NCI-H2196 (cell line): ENCODE measurements around the gene PREX1.

Source experiments
- DNase-seq: peaks from one replicate; lab custom pipeline; 2025; ENCODE audit not compliant: unreplicated experiment; lab: John Stamatoyannopoulos, UW

The PREX1 gene

DNA sequence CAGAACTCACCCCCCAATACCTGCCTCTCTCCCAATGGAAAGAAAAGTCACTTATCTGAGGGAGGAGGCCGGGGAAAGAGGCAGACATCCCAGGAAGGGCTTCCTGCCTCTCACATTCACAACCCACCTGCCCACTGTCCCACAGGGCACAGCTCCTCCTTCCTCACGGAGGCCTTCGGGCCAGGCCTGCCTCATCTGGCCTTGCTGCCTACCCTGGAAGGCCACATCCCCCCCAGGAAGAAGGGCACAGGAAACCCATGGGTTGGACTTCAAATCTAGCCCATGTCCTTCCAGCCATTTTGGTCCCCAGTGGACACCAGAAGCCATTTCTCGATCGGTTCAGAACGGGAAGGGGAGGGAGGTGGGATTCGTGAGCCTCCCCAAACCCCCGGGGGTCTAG lies 162.0 kb downstream of the PREX1 start:
- DNase-seq: no peak

DNA sequence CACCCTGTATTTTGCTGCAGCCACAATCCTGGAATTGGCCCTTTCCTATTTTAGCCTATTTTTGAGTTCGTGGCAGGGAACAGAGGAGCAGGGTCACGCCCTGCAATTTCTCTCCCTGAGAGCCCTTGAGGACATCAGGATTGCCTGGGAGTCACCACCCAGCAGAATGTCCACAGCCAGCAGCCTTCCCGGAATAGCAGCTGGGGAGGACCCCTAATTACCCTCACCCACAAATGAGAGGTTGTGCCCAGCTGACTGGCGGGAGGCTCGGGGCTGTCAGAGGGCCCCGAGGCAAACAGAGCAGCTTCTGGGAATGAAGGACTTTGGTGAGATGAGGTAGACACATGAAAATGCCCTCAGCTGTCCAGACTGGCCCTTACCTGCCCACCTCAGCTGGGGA lies 165.1 kb downstream of the PREX1 start:
- no peak for DNase-seq

DNA sequence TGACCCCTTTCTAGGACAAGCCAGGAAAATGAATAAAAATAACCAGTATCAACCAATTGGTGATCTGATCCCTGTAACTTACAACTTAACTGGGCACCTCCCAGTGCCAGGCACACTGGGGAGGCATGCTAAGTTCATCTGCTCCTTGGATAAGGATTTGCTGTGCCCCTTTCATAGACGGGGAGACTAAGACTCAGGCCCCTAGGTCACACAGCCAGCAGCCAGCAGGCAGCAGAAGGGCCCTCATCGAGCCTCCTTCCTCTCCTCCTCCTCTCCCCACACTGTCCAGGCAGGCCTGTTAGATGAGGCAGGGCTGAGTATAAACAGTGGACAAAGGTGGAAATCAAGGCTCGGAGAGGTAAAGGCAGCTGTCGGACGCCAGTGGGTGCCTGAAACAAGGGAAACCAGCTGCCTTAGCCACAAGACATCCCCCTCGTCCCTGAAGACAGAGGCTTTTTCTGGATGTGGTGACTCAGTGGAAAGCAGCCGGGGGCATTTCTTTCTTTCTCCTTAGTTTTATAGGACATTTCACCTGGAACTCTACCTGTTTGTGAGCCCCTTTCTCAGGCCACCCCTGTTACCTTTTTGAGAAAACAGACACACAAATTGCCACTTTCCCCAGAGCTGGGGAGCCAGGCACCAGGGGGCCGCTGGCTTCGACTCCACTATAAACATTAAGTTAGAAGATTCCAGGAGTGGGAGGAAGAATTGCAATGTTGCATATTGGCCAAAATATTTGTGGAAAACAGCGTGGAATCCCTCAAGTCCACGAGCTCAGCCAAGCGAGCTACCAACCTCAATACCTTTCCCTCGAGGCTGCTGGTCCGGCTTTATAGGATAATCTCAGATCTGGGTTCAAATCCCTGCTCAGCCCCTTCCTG lies 166.0 kb downstream of the PREX1 start:
- DNase-seq: no peak

- no peak for DNase-seq
These were observed 167.0 kb downstream of the PREX1 start for GRCh38 chr20:48660788-48661187.

DNA sequence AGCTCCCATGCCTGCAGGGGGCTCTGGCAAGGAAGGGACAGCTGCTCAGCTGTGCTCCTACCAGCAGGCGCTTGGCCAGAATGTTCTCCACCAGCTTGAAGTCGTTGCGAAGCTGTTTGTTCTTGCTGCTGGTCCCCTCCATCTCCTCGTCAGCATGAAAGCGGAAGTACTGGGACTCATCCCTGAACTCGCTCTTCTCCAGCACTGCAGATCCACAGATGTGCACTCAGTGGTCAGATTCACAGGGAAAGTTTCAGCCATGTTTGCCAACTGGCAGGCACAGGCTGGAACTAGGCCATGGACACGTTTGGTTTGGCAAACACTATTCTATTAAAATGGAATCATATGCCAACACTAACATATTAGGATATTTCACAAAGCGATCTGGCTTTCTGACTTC lies 167.9 kb downstream of the PREX1 start:
- peak; percentile 43 for DNase-seq

GRCh38 chr20:48658505-48658904 lies 169.3 kb downstream of the PREX1 start:
- no peak for DNase-seq

DNA sequence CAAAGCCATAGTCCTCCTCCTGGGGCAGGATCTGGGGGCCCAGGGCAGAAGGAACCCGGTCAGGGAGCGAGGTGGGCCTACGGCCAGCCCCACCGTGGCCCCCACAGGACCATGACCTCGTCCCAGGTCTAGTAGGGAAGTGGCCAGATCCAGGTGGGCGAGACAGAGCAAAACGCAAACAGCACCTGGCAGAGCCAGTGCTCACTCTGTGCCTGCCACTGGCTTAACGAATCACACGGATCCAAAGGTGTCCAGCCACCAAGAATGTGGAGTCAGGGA lies 169.7 kb downstream of the PREX1 start:
- DNase-seq: no peak

GRCh38 chr20:48657426-48658197 lies 170.2 kb downstream of the PREX1 start:
- peak; percentile 84 for DNase-seq

GRCh38 chr20:48656661-48657211 lies 171.1 kb downstream of the PREX1 start:
- peak; percentile 4 for DNase-seq

- no peak for DNase-seq
These were observed 171.7 kb downstream of the PREX1 start for GRCh38 chr20:48656137-48656536.

DNA sequence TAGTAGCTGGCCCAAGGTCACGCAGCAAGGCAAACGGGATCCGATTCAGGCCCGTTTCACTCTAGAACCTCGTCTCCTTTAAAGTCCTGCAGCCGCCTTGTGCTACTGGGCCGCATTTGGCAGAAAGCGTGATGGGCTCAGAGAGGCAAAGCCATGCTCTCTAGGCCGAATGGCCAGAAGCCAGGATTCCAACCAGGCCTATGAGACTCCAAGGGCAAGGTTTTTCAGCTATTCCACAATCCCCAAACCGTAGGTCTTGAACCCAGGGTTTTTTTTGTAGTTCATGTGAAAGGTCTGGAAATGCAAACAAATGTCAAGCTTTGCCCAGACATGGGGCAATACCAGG lies 174.1 kb downstream of the PREX1 start:
- no peak for DNase-seq

DNA sequence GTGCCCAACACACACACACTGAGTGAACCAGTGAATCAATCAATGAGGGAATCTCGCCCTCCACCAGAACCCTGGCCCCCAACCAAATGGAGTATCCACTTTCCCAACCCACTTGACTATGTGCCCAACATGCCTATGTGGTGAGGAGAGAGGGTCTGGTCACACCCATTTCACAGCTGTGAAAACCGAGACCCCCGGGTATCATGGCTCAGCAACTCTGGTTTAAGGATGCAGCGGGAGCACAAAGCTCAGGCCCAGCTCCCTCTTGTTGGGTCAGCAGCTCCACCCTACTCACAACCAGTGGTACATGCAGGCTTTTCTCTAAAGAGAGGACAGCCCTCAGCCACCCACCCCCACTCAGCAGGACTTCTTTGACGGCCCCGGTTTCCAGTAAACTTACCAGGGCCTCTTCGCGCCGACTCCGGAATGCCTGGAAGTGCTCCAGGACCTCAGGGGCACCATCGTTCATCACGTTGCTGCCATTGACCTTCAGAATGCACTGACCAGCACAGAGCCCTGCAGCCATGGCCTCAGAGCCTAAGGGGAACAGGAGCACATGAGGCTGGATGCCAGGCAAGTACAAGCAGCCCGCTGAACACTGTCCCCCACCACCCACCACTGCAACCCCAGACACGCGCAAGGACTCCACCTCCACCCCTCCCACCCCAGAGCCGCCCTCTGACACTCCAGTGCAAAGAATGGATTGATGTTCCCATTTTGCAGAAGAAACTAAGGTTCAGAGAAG lies 174.7 kb downstream of the PREX1 start:
- no peak for DNase-seq

DNA sequence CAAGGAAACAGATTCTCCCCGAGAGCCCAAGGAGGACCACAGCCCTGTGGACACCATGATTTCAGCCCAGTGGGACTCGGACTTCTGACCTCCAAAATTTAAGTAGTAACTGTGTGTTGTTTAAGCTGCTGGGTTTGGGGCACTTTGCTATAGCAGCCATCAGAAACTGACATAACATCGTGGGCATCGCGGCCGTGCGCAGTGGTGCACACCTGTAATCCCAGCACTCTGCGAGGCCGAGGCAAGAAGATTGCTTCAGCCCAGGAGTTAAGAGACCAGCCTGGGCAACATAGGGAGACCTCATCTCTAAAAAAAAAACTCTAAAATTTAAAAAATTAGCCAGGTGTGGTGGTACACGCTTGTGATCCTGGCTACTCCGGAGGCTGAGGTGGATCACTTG lies 175.8 kb downstream of the PREX1 start:
- no peak for DNase-seq

- DNase-seq: no peak
These were observed 176.5 kb downstream of the PREX1 start for GRCh38 chr20:48651271-48651670.

- DNase-seq: no peak
These were observed 177.9 kb downstream of the PREX1 start for GRCh38 chr20:48649868-48650267.

- DNase-seq: no peak
These were observed 178.6 kb downstream of the PREX1 start for GRCh38 chr20:48649104-48649626.

- DNase-seq: peak; percentile 43
These were observed 179.2 kb downstream of the PREX1 start for GRCh38 chr20:48648482-48649051.

GRCh38 chr20:48647858-48648257 lies 179.9 kb downstream of the PREX1 start:
- no peak for DNase-seq

GRCh38 chr20:48645666-48646065 lies 182.1 kb downstream of the PREX1 start:
- no peak for DNase-seq

GRCh38 chr20:48644286-48644828 lies 183.4 kb downstream of the PREX1 start:
- no peak for DNase-seq
